GM10266 (cell line): ENCODE data around the gene GEMIN7.

Experiments
- DNase-seq: peaks from one replicate; pipeline ENCODE4 v3.0.0; 2012; ENCODE audit errors: extremely low spot score
- CTCF ChIP-seq: IDR thresholded peaks from 2 replicates; pipeline ENCODE4 v1.5.1; 2012; ENCODE audit warnings: mild to moderate bottlenecking, low read depth; ENCODE audit not compliant: control insufficient read depth, insufficient read depth; ENCODE audit errors: missing control alignments

GEMIN7 gene

GRCh38 chr19:45040059-45040771 lies 38.8 kb upstream of the GEMIN7 start:
- no peak for DNase-seq
- TF ChIP-seq CTCF: no peak

GRCh38 chr19:45041125-45041524 lies 37.9 kb upstream of the GEMIN7 start:
- DNase-seq: no peak
- TF ChIP-seq CTCF: no peak

GRCh38 chr19:45045671-45046353 lies 33.2 kb upstream of the GEMIN7 start:
- TF ChIP-seq CTCF: no peak
- DNase-seq: no peak

GRCh38 chr19:45046355-45046754 lies 32.7 kb upstream of the GEMIN7 start:
- no peak for DNase-seq
- TF ChIP-seq CTCF: no peak

GRCh38 chr19:45047188-45047797 lies 31.8 kb upstream of the GEMIN7 start:
- DNase-seq: peak; percentile 67

GRCh38 chr19:45049073-45049736 lies 29.9 kb upstream of the GEMIN7 start:
- no peak for DNase-seq
- no peak for TF ChIP-seq CTCF

More at GRCh38 chr19:45047188-45047797, 31.8 kb upstream of the GEMIN7 start:
- no peak for TF ChIP-seq CTCF
